Loucy (cell line): Measurements from ENCODE around the gene DENND2A.
"Not testable (repeated sequence)": the region's sequence is repeated elsewhere in the genome, so short reads cannot be mapped to it uniquely, and the experiment has no call there.

Experiments
- EZH2phosphoT487 ChIP-seq: fragments of 200-600 bp; IDR thresholded peaks from 2 replicates; pipeline ENCODE4 v1.6.1; 2018; ENCODE audit warnings: antibody characterized with exemption, mild to moderate bottlenecking, moderate library complexity, borderline replicate concordance
- TF ChIP-seq, protein P1 (sequence below): fragments of 200-600 bp; sonication (generic); conservative IDR thresholded peaks from 2 replicates; pipeline ENCODE4 v1.5.1; 2014; ENCODE audit warnings: mild to moderate bottlenecking, antibody characterized with exemption, low read length

GRCh38 chr7:140566186-140566585 is 74.4 kb downstream of the DENND2A start:
- TF ChIP-seq, protein P1, sequence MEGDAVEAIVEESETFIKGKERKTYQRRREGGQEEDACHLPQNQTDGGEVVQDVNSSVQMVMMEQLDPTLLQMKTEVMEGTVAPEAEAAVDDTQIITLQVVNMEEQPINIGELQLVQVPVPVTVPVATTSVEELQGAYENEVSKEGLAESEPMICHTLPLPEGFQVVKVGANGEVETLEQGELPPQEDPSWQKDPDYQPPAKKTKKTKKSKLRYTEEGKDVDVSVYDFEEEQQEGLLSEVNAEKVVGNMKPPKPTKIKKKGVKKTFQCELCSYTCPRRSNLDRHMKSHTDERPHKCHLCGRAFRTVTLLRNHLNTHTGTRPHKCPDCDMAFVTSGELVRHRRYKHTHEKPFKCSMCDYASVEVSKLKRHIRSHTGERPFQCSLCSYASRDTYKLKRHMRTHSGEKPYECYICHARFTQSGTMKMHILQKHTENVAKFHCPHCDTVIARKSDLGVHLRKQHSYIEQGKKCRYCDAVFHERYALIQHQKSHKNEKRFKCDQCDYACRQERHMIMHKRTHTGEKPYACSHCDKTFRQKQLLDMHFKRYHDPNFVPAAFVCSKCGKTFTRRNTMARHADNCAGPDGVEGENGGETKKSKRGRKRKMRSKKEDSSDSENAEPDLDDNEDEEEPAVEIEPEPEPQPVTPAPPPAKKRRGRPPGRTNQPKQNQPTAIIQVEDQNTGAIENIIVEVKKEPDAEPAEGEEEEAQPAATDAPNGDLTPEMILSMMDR: not testable (repeated sequence)
- TF ChIP-seq EZH2phosphoT487: not testable (repeated sequence)
